WTC11 (cell line): ENCODE measurements around the gene LIF. TPM values are rescaled to one million over a fixed set of nuclear protein-coding genes. Genes with fewer than 3 reads are reported as not detected.
"Not testable (repeated sequence)": the region's sequence is repeated elsewhere in the genome, so short reads cannot be mapped to it uniquely, and the experiment has no call there.

Experiments
- ATAC-seq: fragments of 200-7000 bp; cut with Tn5 transposase; 2 replicates; pipeline ENCODE4 v1.10.0; 2021; ENCODE audit warnings: mild to moderate bottlenecking, moderate library complexity
- CTCF ChIA-PET: fragments of 300-600 bp; sonication (Branson Sonifier 250); formaldehyde crosslinking; loops from one replicate; lab custom pipeline; 2021; ENCODE audit warnings: antibody characterized with exemption; lab: Charles Lee
- POLR2A ChIA-PET: fragments of 350-600 bp; sonication (Branson Sonifier 250); formaldehyde crosslinking; loops from one replicate; lab custom pipeline; 2021; ENCODE audit warnings: antibody characterized with exemption; lab: Charles Lee
- DNase-seq: peaks from one replicate; pipeline ENCODE4 v3.0.0; 2021; ENCODE audit warnings: low spot score
- H3K27ac Mint-ChIP-seq: 2 replicates; pipeline ENCODE4 v1.8.0; 2021; ENCODE audit warnings: mixed read lengths
- H3K27me3 Mint-ChIP-seq: 2 replicates; pipeline ENCODE4 v1.8.0; 2021; ENCODE audit warnings: low read depth, mild to moderate bottlenecking, moderate library complexity, mixed read lengths
- H3K36me3 Mint-ChIP-seq: 2 replicates; pipeline ENCODE4 v1.8.0; 2021; ENCODE audit warnings: mixed read lengths
- H3K4me1 Mint-ChIP-seq: 2 replicates; pipeline ENCODE4 v1.8.0; 2022; ENCODE audit warnings: mixed read lengths
- H3K4me3 Mint-ChIP-seq: 2 replicates; pipeline ENCODE4 v1.8.0; 2021; ENCODE audit warnings: mild to moderate bottlenecking, moderate library complexity, mixed read lengths
- H3K9me3 Mint-ChIP-seq: 2 replicates; pipeline ENCODE4 v1.8.0; 2021; ENCODE audit warnings: mixed read lengths
- ELF4 ChIP-seq: sonication (generic); formaldehyde crosslinking; IDR thresholded peaks from 2 replicates; pipeline ENCODE4 v1.8.1; 2022; ENCODE audit warnings: low read depth, mild to moderate bottlenecking, moderate library complexity, missing genetic modification reagents
- FOXP1 ChIP-seq: sonication (generic); formaldehyde crosslinking; IDR thresholded peaks from 2 replicates; pipeline ENCODE4 v1.8.0; 2022; ENCODE audit warnings: missing genetic modification reagents, mild to moderate bottlenecking, moderate library complexity, borderline replicate concordance
- HMGA2 ChIP-seq: fragments of 250-450 bp; sonication (Bioruptor Pico); IDR thresholded peaks from 2 replicates; pipeline ENCODE4 v1.4.0; 2021; ENCODE audit warnings: mild to moderate bottlenecking, moderate library complexity
- IRF2 ChIP-seq: sonication (generic); formaldehyde crosslinking; IDR thresholded peaks from 2 replicates; pipeline ENCODE4 v1.8.0; 2022; ENCODE audit warnings: low read depth, missing genetic modification reagents, borderline replicate concordance
- MYBL2 ChIP-seq: sonication (generic); formaldehyde crosslinking; IDR thresholded peaks from 2 replicates; pipeline ENCODE4 v1.8.1; 2023; ENCODE audit warnings: mild to moderate bottlenecking, moderate library complexity, missing genetic modification reagents
- NFYB ChIP-seq: sonication (generic); formaldehyde crosslinking; conservative IDR thresholded peaks from 2 replicates; pipeline ENCODE4 v1.8.0; 2022; ENCODE audit warnings: low read depth, missing genetic modification reagents
- SOX15 ChIP-seq: fragments of 250-450 bp; sonication (Bioruptor Pico); IDR thresholded peaks from 2 replicates; pipeline ENCODE4 v1.9.0; 2021; ENCODE audit warnings: mild to moderate bottlenecking
- SP1 ChIP-seq: sonication (generic); formaldehyde crosslinking; conservative IDR thresholded peaks from 2 replicates; pipeline ENCODE4 v1.8.1; 2022; ENCODE audit warnings: missing genetic modification reagents
- TEAD4 ChIP-seq: sonication (generic); formaldehyde crosslinking; IDR thresholded peaks from 2 replicates; pipeline ENCODE4 v1.8.0; 2022; ENCODE audit warnings: mild to moderate bottlenecking, missing genetic modification reagents
- TP53 ChIP-seq: sonication (generic); formaldehyde crosslinking; IDR thresholded peaks from 2 replicates; pipeline ENCODE4 v1.8.1; 2023; ENCODE audit warnings: mild to moderate bottlenecking, missing genetic modification reagents
- ZNF121 ChIP-seq: sonication (generic); formaldehyde crosslinking; IDR thresholded peaks from 2 replicates; pipeline ENCODE4 v1.8.0; 2023; ENCODE audit warnings: missing genetic modification reagents
- ZNF138 ChIP-seq: sonication (generic); formaldehyde crosslinking; conservative IDR thresholded peaks from 2 replicates; pipeline ENCODE4 v1.8.1; 2022; ENCODE audit warnings: mild to moderate bottlenecking, moderate library complexity, missing genetic modification reagents
- ZNF423 ChIP-seq: fragments of 250-450 bp; sonication (Bioruptor Pico); IDR thresholded peaks from 2 replicates; pipeline ENCODE4 v2.1.2; 2022; ENCODE audit warnings: mild to moderate bottlenecking, moderate library complexity
- total RNA-seq: library from RNA; stranded (reverse); gene quantifications from 3 replicates; pipeline ENCODE4 v1.2.3, GENCODE V29; 2021
- TF ChIP-seq, protein P1 (sequence below): sonication (generic); formaldehyde crosslinking; IDR thresholded peaks from 2 replicates; pipeline ENCODE4 v1.8.1; 2022; ENCODE audit warnings: low read depth, mild to moderate bottlenecking, moderate library complexity, missing genetic modification reagents, borderline replicate concordance
- TF ChIP-seq, protein P2 (sequence below): sonication (generic); formaldehyde crosslinking; IDR thresholded peaks from 2 replicates; pipeline ENCODE4 v1.8.1; 2023; ENCODE audit warnings: mild to moderate bottlenecking, moderate library complexity, missing genetic modification reagents
- TF ChIP-seq, protein P3 (sequence below): fragments of 250-450 bp; sonication (Bioruptor Pico); IDR thresholded peaks from 2 replicates; pipeline ENCODE4 v1.9.0; 2021; ENCODE audit warnings: moderate library complexity, mild to moderate bottlenecking, inconsistent platforms, borderline replicate concordance

LIF gene
- total RNA-seq, 1 experiment from 2014 or later = 7.2 TPM

GRCh38 chr22:30234786-30235470, 11.6 kb downstream of the LIF start:
- ChIA-PET CTCF (interaction anchor here (0.6 to 3.6 kb wide), 5 partner anchors 11 to 609 kb away, joined by 3 to 15 read pairs (median 3); partner anchors contain the start of gene CASTOR1), POLR2A (interaction anchor here (0.7 kb wide), 1 partner anchor 20 kb away, joined by 3 read pairs; no protein-coding TSS in a partner anchor)
- no peak for DNase-seq
- ATAC-seq = no peak
- H3K36me3 Mint-ChIP-seq = no peaks in the 10 kb centered on the region
- no peaks in the 10 kb centered on the region for H3K9me3 Mint-ChIP-seq
- H3K27ac Mint-ChIP-seq = no peak overlapping the region
- no peaks in the 10 kb centered on the region; the same call in 1 of the 2 replicates for H3K27me3 Mint-ChIP-seq
- no peak overlapping the region for H3K4me3 Mint-ChIP-seq
- no peak for TF ChIP-seq TEAD4 (CRISPR knock-in tag)
- no peak for TF ChIP-seq ZNF423 (CRISPR knock-in tag)
- TF ChIP-seq HMGA2 (CRISPR knock-in tag) = no peak
- TF ChIP-seq SOX15 (CRISPR knock-in tag) = no peak
- TF ChIP-seq ELF4 (CRISPR knock-in tag) = no peak
- TF ChIP-seq MYBL2 (CRISPR knock-in tag) = no peak
- TF ChIP-seq TP53 (CRISPR knock-in tag) = no peak
- no peak for TF ChIP-seq IRF2 (CRISPR knock-in tag)
- TF ChIP-seq, protein P1, sequence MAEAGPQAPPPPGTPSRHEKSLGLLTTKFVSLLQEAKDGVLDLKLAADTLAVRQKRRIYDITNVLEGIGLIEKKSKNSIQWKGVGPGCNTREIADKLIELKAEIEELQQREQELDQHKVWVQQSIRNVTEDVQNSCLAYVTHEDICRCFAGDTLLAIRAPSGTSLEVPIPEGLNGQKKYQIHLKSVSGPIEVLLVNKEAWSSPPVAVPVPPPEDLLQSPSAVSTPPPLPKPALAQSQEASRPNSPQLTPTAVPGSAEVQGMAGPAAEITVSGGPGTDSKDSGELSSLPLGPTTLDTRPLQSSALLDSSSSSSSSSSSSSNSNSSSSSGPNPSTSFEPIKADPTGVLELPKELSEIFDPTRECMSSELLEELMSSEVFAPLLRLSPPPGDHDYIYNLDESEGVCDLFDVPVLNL = no peak
- TF ChIP-seq, protein P2, sequence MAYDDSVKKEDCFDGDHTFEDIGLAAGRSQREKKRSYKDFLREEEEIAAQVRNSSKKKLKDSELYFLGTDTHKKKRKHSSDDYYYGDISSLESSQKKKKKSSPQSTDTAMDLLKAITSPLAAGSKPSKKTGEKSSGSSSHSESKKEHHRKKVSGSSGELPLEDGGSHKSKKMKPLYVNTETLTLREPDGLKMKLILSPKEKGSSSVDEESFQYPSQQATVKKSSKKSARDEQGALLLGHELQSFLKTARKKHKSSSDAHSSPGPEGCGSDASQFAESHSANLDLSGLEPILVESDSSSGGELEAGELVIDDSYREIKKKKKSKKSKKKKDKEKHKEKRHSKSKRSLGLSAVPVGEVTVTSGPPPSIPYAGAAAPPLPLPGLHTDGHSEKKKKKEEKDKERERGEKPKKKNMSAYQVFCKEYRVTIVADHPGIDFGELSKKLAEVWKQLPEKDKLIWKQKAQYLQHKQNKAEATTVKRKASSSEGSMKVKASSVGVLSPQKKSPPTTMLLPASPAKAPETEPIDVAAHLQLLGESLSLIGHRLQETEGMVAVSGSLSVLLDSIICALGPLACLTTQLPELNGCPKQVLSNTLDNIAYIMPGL (CRISPR knock-in tag) = no peak
- no peak for TF ChIP-seq NFYB (CRISPR knock-in tag)
- TF ChIP-seq, protein P3, sequence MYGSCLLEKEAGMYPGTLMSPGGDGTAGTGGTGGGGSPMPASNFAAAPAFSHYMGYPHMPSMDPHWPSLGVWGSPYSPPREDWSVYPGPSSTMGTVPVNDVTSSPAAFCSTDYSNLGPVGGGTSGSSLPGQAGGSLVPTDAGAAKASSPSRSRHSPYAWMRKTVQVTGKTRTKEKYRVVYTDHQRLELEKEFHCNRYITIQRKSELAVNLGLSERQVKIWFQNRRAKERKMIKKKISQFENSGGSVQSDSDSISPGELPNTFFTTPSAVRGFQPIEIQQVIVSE (CRISPR knock-in tag) = no peak
- no peak for TF ChIP-seq SP1 (CRISPR knock-in tag)
- no peak for TF ChIP-seq ZNF138 (CRISPR knock-in tag)
- peaks cover 53% of the 10 kb centered on the region for H3K4me1 Mint-ChIP-seq

DNA sequence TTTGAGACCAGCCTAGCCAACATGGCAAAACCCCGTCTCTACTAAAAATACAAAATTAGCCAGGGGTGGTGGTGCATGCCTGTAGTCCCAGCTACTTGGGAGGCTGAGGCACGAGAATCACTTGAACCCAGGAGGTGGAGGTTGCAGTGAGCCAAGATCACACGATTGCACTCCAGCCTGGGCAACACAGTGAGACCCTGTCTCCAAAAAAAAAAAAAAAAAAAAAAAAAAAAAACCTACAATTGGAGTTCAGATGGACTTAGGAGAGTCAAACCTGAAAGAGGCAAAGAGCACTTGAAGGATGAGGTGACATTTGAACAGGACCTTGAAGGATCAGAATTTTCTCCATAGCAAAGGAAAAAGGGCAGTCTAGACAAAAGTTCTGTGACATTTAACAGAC, 12.2 kb downstream of the LIF start:
- CTCF ChIA-PET = interaction anchor here (0.6 to 3.6 kb wide), 4 partner anchors 19 to 608 kb away, joined by 3 to 15 read pairs (median 6); partner anchors contain the start of gene CASTOR1
- POLR2A ChIA-PET = not testable (repeated sequence)

DNA sequence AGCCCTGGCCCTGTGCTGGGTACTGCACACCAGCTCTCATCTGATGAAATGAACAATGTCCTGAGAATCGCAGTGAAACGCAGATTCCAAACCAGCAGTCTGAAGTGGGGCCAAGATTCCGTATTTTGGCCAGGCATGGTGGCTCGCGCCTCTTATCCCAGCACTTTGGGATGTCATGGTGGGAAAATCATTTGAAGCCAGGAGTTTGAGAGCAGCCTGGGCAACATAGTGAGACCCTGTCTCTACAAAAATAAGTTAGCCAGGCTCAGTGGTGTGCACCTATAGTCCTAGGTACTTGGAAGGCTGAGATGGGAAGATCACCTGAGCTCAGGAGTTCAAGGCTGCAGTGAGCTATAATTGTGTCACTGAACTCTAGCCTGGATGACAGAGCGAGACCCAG, 13.0 kb downstream of the LIF start:
- POLR2A ChIA-PET = no interaction called here
- H3K27ac Mint-ChIP-seq = no peak overlapping the region
- H3K9me3 Mint-ChIP-seq = no peaks in the 10 kb centered on the region
- no peak for TF ChIP-seq ZNF138 (CRISPR knock-in tag)
- no peak for TF ChIP-seq FOXP1
- peak; percentile 86; the same call in 1 of the 2 replicates for TF ChIP-seq ZNF121
- TF ChIP-seq, all 79 proteins: peak for 1
- DNase-seq (no peak), ATAC-seq (no peak)
- Mint-ChIP-seq H3K4me1 (peaks cover 49% of the 10 kb centered on the region), H3K36me3 (no peaks in the 10 kb centered on the region), H3K27me3 (no peaks in the 10 kb centered on the region; the same call in 1 of the 2 replicates), H3K4me3 (no peak overlapping the region)
- CTCF ChIA-PET = interaction anchor here (0.8 to 3.6 kb wide), 3 partner anchors 22 to 55 kb away, joined by 3 to 15 read pairs (median 3); partner anchors contain the start of gene CASTOR1

More for the DNA sequence above, 12.2 kb downstream of the LIF start:
- not testable (repeated sequence) for DNase-seq, H3K36me3 Mint-ChIP-seq, H3K4me3 Mint-ChIP-seq, ATAC-seq, H3K27ac Mint-ChIP-seq, H3K27me3 Mint-ChIP-seq, H3K9me3 Mint-ChIP-seq
- TF ChIP-seq ZNF121 = peak; percentile 70; the same call in 1 of the 2 replicates
- H3K4me1 Mint-ChIP-seq = peaks cover 53% of the 10 kb centered on the region
